Peyer's patch (tissue), 4 donors: Measurements from ENCODE around the gene BOC.

Experiments
- CTCF ChIP-seq, 6 experiments: fragments of 450-650 bp in 4 of 6; fragments of 200-600 bp in 2 of 6; sonication (generic) in 1 of 6; IDR thresholded peaks; one replicate each; pipeline ENCODE4 v1.5.1; 2017 to 2019; ENCODE audit warnings: antibody characterized with exemption in 6 of 6, mild to moderate bottlenecking in 3 of 6, moderate library complexity in 1 of 6
- POLR2A ChIP-seq, 2 donors: fragments of 450-650 bp; IDR thresholded peaks; one replicate each; pipeline ENCODE4 v1.5.1; 2017; ENCODE audit warnings: antibody characterized with exemption in 2 of 2, mild to moderate bottlenecking in 2 of 2, moderate library complexity in 2 of 2

- no peak for TF ChIP-seq CTCF (IDR thresholded peaks at IDR 0.05)
- no peak for TF ChIP-seq POLR2A (IDR thresholded peaks at IDR 0.05)
Observed at GRCh38 chr3:113285741-113286140, 74.4 kb downstream of the BOC start.
